ENCODE measurements around the gene ARF1.
A peak's percentile ranks its signal among the peaks of the same experiment; 100 is the strongest.

ARF1 gene

DNA sequence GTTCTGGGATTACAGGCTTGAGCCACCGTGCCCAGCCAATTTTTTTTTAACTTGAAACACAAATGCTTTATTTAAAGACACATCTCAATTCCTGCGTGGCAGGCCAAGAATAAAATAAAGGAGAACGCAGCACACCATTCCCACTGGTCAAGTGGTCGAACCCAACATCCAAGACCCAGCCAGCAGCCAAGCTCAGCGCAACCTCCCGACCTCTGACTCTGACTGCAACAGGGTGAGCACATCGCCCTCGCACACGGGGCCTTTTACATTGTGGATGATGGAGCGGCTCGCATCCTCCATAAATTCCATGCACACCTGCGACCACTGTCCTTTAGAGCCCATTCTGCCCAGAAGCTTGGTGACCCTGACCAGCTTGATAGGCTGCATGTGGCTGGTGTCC lies 52.1 kb downstream of the ARF1 start:
- no peak for DNase-seq

DNA sequence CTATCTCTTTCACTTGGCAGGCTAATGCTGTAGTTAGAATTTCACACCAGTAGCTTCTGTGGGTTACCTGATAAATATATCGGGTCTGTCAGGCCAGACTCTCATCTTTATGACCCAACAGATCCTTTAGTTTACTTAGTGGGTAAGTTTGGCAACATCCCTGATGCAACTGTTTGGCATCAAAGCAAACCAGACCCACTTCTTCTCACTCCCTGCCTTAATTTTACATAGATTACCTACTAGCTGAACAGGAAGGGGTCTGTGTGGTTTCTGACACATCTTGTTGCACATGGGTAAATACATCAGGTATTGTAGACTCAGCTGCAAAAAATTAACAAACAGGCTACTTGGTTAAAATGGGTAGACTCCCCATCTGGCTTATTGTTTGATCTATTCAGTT lies 54.4 kb downstream of the ARF1 start:
- DNase-seq, result no peak

DNA sequence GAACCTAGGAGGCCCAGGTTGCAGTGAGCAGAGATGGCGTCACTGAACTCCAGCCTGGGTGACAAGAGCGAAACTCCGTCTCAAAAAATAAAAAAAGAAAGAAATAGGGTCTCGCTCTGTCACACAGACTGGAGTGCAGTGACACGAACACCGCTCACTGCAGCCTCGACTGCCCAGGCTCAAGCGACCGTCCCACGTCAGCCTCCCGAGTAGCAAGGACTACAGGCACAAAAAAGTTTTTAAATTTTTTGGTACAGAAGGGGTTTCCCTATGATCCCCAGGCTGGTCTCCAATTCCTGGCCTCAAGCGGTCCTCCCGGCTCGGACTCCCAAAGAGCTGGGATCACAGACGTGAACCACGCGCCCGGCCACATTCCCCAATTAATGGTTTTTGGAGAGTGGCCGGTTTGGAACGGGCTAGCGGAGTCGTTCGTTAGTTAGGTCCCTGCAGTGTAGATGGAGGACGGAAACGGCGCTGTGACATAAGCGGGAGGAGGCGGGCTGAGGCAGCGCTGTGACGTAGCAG lies 57.0 kb downstream of the ARF1 start:
- DNase-seq, result no peak

DNA sequence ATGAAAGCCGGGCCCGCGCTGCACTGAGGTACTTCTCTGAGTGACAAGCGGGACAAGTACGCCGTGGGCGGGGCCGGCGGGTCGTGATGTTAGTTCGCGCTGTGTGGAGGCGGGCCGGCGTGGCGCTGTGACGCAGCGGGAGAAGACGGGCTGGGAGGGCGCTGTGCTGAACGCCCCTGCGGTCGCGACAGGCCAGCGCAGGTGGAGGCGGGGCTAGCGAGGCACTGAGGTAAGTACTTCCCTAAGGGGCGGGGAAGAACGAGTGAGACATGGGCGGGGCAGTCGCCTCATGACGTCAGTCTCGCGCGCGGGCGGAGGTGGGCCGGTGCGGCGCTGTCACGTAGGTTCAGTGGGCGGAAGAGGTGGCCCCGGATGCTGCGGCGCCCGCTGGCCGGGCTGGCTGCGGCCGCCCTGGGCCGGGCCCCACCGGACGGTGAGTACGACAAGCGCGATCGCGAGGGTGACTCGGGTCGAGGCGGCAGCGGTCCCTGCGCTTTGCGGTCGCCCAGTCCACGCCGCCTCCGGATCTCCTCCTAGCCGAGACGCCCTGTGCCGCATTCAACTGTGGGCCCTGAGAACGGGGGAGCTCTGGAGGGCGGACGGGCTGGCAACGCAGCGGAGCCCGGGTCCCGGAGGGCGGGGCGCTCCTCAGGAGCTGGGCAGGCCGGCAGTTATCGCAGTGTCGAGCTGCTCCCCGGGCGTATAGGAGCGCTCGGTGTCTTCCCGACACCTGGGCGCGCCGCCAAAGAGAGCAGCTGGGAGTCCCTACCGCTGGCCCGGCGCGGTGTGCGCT lies 57.6 kb downstream of the ARF1 start, which contains the start of gene GUK1:
Gene GUK1, plus strand, starts transcription at position 349 of the 793 bp plus-strand sequence. Its CDS starts 24 bp downstream, at position 373.
- DNase-seq, result peak; percentile 99

DNA sequence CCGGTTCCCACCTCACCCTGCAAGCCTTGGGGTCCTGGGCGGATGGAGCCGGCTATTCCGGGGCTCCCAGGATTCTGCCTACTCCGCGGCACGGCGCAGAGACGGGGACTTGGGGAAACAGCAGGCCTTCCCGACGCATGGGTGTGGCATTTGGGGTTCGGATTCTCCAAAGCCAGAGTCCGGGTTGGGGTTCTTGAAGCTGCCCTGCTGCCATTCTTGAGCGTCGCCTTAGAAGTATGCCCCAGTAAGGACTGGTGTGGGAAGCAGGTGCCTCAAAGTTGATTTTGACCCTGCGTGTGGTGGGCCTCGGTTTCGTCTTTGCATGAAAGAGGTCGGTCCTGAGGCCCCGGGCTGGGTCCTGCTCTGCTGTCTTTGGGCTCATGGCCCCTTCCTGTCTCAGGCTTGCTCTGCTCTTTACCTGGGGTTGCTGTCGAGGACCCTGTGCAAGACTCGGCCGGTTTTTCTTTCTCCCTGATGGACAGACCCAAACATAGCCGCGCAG lies 58.3 kb downstream of the ARF1 start:
- no peak for DNase-seq

DNA sequence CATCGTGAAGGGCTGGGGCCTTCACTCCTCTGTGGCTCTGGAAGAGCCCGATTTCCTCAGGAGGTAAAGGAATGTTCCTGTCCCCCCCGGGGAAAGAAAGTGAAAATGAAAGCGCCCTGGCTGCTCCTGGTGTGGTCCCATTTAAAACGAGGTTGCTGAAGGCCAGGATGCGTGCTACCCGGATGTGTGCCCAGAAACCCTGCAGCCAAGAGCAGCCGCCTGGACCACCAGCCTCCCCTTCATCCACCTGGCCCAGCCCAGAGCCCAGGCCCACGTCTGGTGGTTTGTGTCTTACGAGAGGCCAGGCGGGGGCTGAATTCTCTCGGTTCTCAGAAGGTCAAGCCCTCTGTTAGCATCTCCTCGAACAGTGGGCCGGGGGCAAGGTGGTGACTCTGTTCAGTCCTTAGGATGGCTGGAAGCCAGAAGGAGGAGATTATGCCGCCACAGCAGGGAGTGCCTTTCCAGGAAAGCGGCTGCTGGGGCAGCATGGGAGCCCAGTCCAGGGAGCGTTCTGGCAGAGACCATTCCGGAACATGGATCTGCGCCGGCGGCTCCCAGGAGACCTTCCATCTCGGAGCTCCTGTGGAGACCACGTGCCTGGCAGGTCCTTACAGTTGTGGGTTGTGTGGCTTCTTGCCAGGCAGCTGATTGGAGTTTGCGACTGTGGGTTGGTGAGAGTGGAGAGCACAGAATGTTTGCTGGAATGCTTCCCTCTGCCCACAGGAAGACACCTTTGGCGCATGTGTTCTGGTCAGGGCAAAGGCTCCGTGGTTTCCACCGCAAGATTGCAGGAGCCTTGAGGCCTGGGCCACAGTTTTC lies 58.9 kb downstream of the ARF1 start:
- DNase-seq, result no peak

DNA sequence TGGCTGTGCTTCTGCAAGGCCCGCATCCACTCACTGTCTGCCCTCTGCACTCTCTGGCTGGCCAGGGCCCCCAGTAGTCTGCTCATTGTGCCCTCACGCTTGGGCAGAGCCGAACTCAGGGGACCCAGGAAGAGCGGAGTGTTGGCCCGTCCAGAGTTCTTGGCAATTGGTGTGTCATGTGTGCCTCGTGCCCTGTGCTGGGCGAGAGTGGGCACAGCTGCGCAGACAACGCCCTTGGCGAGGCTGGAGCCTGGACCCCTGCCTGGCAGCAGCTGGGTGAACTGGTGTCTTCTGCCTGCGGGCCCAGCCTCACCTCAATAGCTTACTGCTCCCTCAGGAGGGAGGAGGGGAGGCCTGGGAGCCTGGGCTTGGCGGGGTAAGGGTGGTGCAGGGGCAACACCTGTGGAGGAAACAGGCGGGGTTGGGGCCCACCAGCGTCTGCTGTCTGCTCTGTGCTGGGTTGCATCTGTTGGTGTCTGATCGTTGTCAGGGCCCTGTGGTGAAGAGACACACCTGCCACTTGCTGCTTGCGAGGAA lies 59.7 kb downstream of the ARF1 start:
- no peak for DNase-seq

DNA sequence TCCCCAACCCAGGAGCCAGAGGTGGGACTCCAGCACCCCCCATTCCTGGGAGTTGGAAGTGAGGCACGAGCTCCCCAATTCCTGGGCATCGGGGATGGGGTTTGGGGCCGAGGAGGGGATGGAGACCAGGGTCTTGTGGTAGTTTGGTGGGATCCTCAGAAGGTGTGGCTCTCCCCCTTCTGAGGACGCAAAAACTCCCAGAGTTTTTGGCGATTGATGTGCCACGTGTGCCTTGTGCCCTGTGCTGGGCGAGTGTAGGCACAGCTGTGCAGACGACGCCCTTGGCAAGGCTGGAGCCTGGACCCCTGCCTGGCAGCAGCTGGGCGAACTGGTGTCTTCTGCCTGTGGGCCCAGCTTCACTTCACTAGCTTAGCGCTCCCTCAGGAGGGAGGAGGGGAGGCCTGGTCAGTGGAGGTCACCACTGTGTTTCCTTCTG lies 60.2 kb downstream of the ARF1 start:
- DNase-seq, result no peak

DNA sequence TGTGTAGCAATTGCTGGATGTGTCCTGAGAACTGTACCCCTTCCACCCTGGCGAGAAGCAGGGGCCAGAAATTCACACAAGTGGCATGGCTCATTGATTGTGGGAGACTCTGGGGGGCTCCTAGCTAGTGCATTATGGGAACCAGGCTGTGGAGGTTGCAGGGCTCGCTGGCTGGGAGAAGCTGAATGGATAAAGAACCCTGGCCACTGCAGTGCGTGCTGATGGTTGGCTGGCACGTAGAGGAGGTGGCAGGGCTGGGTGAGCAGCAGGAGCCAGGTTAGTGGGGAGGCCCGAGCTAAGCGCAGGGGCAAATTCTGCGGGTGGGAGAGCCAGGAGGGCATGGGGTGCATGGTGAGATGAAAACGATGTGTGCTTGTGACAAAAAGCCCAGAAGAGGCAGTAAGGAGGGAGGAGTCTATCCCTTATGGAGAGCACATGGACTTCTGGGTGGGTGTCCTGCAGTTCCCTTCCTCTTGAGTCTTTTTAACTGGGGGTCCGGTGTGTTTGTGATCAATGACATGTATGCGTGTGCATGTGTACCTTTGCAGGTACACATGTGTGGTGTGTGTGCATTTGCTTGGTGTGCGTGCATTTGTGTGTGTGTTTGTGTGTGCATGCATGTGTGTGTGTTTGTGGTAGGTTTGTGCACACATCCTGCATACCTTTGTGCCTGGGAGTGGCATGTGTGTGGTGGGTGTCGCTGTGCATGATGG lies 61.1 kb downstream of the ARF1 start:
- no peak for DNase-seq

DNA sequence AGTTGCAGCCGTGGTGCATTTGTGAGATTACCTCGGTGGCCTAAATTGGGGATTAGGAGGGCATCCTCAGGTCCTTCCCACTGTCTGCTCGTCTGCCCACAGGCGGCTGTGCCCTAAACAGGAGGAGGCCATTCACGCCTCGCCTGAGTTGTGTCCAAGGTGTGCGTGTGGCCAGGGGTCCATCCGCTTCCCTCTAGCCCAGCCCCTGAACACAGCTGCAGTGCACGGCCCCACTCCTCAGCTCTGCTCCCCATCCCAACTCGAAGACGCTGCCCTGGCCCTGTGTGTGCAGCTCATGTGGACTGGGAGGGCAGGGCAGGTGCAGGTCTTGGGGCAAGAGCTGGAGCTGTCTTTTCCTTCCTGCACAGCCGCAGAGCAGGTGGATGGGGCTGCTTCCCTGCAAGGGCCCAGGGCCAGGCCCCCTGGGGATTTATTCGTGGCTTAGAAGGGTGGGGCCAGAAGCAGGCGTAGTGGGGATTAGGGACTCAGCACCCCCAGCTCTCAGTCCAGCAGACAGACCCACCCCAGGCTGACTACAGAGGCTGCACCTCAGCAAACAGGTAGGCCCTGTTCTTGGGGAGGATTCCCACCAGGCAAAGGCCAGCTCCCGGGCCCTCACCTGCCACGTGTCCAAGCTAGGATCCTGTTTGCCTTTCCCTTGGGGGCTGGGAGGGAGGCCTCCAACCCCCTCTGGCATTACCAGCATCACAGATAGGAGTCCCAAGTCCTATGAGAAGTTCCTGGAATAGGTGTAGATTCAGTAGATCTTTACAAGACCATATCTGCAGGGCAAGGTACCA lies 61.9 kb downstream of the ARF1 start:
- no peak for DNase-seq

DNA sequence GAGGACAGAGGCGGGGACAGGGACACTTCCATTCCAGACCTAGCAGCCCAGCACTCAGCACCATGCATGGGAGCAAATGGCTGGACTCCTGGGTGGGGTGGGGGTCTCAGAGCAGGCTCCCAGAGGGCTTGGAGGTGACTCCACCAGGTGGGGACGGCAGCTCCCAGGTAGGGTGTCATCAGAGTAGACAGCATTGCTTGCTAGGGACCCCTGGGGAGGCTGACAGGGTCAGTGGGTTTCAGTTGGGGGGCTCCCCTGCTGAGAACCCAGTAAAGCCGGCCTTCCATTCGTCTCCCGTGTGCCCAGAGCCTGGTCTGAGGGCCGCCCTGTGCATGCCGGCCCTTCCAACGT lies 62.5 kb downstream of the ARF1 start:
- no peak for DNase-seq

DNA sequence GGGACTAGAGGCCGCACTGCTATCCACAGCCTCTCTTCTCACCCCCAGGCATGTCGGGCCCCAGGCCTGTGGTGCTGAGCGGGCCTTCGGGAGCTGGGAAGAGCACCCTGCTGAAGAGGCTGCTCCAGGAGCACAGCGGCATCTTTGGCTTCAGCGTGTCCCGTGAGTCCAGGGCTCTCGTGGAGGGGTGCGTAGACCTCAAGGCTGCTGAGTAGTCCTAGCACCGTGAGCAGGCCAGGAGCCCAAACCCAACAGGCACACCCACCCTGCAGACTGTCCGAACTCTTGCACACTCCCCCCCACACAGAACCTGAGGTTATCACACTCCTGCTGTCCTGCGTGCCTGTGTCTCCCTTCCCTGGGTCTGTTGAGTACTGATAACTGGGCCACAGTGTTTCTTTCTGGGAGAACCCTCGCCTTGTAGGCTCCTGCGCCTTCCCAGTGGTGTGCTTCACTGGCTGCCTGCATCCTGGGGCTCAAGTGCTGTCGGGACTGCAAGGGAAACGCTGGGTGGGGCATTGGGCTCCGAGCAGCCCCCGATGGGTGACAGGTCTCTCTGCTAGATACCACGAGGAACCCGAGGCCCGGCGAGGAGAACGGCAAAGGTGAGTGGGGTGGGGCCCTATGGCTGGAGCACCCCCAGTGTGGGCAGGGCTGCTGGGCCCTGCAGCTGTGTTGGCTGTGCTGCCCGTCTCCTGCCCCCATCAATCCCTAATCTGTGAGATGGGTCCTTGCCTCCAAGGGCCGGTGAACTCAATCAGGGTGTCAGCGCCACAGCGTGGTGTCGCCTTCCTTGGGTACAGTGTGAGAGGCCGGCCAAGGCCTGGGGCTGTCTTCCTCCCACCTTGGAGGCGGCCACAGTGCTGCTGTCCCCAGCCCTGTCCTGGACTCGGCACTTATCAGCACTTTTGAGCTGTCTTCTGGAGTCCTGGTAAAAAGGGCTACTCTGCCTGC lies 63.2 kb downstream of the ARF1 start:
- no peak for DNase-seq

DNA sequence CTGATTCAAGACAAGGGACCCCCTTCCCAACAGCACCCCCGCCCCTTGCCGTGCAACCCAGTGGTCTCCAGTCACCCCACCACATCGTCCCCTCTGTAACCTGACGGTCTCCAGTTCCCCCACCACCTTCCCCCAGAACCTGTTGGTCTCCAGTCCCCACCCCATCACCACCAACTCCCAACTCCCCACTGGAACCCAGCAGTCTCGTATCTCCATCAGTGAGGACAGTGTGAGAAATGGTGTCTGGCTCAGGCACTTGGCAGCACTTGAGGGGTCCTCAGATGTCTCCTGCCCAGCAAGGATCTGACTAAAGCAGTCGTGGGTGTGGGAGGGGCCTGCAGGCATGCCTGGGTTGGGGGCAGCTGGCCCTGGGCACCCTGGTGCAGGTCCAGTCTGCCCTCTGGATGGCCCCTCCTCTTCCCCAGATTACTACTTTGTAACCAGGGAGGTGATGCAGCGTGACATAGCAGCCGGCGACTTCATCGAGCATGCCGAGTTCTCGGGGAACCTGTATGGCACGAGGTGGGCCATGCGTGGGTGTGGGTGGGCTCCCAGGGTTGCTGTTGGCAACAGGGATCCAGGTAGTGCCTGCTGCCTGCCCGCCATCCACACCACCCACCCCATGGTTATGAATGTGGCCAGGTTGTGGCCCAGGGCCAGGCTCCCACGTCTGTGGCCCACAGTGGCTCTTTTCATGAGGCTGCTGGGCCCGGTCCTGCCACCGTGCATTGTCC lies 64.1 kb downstream of the ARF1 start:
- DNase-seq, result no peak

DNA sequence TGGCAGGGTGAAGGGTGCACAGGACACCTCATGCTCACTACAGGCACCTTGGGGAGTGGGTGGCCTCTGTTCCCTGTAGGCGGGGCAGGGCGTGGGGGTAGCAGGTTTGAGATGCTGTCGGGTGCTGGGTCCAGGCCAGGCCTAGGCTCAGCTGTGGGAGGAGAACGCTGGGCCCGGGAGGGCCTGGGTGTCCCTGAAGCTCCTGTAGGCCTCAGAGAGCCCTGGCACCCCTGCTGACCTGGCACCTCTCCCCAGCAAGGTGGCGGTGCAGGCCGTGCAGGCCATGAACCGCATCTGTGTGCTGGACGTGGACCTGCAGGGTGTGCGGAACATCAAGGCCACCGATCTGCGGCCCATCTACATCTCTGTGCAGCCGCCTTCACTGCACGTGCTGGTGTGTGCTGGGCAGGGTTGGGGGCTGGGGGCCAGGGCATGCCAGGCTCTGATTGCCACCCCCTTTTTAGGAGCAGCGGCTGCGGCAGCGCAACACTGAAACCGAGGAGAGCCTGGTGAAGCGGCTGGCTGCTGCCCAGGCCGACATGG lies 64.7 kb downstream of the ARF1 start:
- DNase-seq, result no peak

DNA sequence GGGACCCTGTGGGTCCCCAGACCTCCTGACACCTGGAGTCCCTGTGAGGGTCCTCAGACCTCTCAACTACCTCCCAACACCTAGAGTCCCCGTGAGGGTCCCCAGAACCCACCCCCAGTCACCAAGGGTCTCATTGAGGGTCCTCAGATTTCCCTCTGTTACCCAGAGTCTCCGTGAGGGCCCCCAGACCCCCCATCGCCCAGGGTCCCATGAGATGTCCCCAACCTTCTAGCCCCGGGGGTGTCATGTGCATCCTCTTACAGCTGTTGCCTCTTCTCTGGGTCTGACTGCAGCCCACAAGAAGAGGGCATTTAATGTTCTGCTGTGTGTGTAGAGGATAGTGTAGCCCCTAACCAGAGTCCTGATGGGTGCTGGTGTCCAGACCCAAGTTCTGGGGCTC lies 65.3 kb downstream of the ARF1 start:
- DNase-seq, result no peak

DNA sequence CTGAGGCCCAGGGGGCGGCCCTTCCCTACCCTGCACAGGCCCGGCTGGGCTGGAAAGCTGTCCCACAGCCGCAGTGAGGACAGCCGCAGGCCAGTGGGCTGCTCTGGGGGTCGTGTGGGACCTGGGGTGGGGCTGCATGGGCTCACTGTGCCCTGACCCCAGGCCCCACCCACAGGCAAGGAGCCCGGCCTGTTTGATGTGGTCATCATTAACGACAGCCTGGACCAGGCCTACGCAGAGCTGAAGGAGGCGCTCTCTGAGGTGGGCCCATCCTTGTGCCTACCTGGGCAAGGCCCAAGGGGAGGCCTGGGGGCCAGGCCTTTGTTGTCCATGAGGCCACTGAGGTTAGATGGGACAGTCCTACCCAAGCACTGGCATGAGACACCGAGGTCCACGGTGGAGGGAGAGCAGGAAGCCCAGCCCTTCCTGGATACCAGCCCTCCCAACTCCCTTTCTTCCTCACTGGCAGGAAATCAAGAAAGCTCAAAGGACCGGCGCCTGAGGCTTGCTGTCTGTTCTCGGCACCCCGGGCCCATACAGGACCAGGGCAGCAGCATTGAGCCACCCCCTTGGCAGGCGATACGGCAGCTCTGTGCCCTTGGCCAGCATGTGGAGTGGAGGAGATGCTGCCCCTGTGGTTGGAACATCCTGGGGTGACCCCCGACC lies 65.8 kb downstream of the ARF1 start:
- DNase-seq, result no peak
